Esophagus muscularis mucosa (tissue), 3 donors: ENCODE data around the gene CCDC85A.

Experiments used
- POLR2AphosphoS5 ChIP-seq, 2 donors: sonication (generic); formaldehyde crosslinking; IDR thresholded peaks; one replicate each; pipeline ENCODE4 v1.6.1; 2017; ENCODE audit warnings: antibody characterized with exemption in 2 of 2
- TF ChIP-seq, protein P1 (sequence below), 3 experiments: fragments of 200-600 bp in 2 of 3; fragments of 450-650 bp in 1 of 3; sonication (generic) in 2 of 3; IDR thresholded peaks; one replicate each; pipeline ENCODE4 v1.5.1; 2017 to 2019; ENCODE audit warnings: antibody characterized with exemption in 3 of 3, mild to moderate bottlenecking in 2 of 3, moderate library complexity in 1 of 3

DNA sequence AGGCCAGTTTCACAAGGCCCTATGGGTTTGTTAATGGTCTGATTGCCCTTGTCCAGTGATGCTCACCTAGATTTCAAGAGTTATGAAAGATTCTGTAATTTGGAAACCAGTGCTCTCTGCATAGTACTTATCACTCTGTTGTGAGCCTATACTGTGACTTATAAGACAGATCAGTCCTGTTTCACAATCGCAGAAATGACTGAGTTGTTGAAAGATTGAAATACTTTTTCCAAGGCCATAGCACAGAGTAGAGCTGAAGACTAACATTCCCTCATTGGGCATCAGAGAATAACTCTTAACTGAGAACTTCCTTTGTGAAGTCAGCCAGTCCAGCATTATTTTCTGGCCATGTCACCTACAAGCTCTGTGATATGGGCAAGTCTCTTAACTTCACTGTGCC lies 44.0 kb downstream of the CCDC85A start:
- TF ChIP-seq, protein P1, sequence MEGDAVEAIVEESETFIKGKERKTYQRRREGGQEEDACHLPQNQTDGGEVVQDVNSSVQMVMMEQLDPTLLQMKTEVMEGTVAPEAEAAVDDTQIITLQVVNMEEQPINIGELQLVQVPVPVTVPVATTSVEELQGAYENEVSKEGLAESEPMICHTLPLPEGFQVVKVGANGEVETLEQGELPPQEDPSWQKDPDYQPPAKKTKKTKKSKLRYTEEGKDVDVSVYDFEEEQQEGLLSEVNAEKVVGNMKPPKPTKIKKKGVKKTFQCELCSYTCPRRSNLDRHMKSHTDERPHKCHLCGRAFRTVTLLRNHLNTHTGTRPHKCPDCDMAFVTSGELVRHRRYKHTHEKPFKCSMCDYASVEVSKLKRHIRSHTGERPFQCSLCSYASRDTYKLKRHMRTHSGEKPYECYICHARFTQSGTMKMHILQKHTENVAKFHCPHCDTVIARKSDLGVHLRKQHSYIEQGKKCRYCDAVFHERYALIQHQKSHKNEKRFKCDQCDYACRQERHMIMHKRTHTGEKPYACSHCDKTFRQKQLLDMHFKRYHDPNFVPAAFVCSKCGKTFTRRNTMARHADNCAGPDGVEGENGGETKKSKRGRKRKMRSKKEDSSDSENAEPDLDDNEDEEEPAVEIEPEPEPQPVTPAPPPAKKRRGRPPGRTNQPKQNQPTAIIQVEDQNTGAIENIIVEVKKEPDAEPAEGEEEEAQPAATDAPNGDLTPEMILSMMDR (IDR thresholded peaks at IDR 0.05), result no peak
- TF ChIP-seq POLR2AphosphoS5 (IDR thresholded peaks at IDR 0.05), result no peak
